Epithelial cell of prostate (primary cell): Measurements from ENCODE around the gene LOC128125822.
"Not testable (repeated sequence)": the region's sequence is repeated elsewhere in the genome, so short reads cannot be mapped to it uniquely, and the experiment has no call there.

Experiments
- DNase-seq: peaks from one replicate; pipeline ENCODE4 v3.0.0-alpha.2; 2011; ENCODE audit warnings: low read depth, low spot score
- H3K27ac ChIP-seq: fragments of 450-650 bp; 2 replicates; pipeline ENCODE4 v1.5.1; 2017; ENCODE audit warnings: mild to moderate bottlenecking

Gene LOC128125822

DNA sequence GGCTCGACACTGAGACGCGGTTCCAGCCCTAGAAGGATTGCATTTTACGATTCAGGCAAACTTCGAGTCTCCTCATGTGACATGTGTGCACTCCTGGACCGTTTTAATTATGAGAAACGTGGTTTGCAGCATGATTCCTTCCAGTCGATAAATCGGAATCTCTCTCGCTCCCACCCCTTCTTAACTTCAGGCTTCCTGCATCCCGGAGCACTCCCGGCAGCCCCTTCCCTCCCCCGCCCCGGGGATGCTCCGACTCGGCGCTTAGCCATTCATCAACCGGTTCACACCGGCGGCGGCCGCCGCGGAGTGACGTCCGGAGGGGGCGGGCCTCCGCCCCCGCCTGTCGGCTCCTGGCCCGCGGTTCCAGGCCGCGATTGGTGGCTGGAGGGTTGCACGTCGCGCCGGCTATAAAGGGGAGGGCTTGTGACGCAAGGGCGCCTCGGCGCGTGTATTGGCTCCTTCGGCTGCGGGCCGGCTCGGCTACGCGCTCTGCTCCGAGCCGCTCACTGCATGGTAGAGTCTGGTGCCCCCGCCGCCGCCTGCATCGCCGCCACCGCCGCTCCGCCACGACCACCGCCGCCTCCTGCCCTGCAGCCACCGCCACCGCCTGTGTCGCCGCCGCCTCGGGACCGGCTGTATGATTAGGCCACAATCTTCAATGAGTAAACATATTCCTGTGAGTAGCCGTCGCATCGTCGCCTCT is at the start of gene LOC128125822, which contains the start of gene PTP4A1:
Gene LOC128125822 (plus strand): TSS at position 437 of the 703 bp plus-strand sequence.
Gene PTP4A1 (plus strand): TSS at position 437 of the 703 bp plus-strand sequence. CDS start 4,401 bp downstream, outside the sequence.
- DNase-seq: peak; percentile 90
- H3K27ac ChIP-seq: peak within 1 kb of the TSS; percentile 98

DNA sequence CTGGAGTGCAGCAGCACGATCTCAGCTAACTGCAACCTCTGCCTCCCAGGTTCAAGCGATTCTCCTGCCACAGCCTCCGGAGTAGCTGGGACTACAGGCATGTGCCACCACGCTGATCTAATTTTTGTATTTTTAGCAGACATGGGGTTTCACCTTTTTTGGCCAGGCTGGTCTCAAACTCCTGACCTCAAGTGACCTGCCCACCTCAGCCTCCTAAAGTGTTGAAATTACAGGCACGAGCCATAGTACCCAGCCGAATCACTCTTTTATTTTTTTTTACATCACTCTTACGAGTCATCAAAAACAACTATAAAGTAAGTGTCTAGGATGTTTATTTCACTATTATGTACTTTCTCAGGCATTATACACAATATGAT is 49.4 kb upstream of the LOC128125822 start:
- not testable (repeated sequence) for DNase-seq

DNA sequence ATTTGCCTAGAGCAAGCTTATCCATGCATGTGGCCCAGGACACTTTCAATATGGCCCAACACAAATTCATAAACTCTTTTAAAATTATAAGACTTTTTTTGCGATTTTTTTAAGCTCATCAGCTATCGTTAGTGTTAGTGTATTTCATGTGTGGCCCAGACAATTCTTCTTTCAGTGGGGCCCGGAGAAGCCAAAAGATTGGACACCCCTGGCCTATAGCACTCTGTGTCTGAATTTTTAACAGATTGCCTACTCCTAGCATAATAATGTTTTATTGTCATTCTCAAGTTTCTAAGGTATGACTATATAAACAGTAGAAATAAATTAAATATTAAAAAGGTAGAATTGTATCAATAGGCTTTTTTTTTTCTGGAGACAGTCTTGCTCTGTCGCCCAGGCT is 48.6 kb upstream of the LOC128125822 start:
- no peak for DNase-seq
- H3K27ac ChIP-seq: no peak overlapping the region

More for the DNA sequence above, 49.4 kb upstream of the LOC128125822 start:
- peak overlapping the region; percentile 14 for H3K27ac ChIP-seq

DNA sequence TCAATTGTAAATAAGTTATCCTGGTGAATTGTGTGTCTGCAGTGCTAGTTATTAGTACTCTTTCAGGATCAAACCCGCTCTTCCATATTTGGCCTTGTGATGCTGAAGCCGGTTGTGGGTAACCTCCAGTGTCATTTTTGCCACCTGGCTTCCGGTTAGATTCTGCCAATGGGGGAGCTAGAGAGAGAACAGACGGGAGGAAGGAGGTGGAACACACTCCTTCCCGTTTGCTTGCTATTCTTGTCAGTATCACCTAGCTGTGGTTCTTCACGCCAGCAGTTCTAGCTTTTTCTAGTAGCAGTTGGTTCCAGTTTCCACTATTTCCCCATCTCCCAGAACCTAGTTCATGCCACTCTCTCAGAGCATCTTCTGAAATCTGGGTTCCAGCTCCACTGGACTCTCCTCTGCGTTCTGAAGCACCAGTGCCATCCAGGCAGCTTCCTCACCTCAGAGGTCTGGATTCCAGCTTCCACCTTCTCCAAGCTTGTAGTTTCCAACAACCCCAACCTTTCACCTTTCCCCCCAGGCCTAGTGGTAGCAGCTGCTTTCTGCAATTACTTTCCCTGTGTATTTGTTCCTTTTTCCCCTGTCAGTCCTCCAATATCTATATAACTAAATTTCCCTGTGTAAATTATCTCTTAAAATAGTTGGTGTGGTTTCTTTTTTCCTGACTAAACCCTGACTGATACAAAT is 46.9 kb upstream of the LOC128125822 start:
- H3K27ac ChIP-seq: no peak overlapping the region
- DNase-seq: no peak

DNA sequence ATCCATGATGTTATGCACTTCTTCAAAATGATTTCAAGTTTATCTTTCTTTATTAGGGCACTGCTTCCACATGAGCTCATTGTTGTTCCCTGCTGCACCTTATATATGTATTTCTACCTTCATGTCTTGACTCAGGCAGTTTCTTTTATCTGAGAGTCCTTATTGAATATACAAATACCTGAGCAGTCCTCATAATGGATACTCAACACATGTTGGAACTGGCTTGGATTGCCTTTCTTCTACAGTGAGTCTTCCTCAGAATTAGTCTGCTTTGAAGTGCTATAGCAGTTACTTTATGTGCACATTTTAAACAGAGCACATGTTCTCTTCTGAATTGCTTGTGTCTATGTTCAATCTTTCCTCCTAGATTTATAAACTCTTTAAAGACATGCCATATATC is 45.3 kb upstream of the LOC128125822 start:
- peak overlapping the region; percentile 92 for H3K27ac ChIP-seq

DNA sequence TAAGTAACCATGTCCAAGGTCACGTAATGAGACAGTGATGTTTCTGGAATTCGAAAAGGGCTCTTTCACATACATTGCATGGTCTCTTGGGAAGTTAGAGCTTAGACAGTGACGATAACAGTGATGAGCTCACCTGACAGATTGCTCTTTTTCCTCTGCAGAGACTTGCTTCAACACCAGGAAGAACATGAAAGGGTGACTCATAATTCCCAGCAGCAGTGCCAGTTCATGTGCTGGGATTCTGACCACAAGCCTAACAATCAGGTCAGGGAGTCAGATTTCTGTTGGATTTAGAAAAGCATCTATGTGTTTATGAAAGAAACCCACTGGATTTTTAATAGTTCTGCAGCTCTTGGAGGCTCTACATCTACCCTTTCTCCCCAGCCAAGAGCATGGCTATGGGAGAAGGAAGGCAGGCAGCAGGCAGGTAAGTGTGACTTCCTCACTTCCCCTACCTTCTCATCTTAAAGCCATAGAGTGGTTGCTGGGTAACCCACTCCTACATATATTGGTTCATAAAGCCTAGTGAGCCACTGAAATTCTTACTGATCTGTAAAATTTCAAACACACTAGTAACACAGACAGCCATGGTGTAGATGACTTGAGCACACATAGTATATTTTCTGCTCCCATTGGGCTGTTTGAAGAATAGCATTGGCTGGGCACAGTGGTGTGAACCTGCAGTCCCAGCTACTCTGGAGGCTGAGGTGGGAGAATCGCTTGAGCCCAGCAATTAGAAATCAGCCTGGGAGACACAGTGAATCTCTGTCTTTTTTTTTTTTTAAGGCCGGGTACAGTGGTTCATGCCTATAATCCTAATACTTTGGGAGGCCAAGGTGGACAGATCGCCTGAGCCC is 44.4 kb upstream of the LOC128125822 start:
- DNase-seq: peak; percentile 96
- H3K27ac ChIP-seq: peak overlapping the region; percentile 92

More for the DNA sequence above, 45.3 kb upstream of the LOC128125822 start:
- no peak for DNase-seq

DNA sequence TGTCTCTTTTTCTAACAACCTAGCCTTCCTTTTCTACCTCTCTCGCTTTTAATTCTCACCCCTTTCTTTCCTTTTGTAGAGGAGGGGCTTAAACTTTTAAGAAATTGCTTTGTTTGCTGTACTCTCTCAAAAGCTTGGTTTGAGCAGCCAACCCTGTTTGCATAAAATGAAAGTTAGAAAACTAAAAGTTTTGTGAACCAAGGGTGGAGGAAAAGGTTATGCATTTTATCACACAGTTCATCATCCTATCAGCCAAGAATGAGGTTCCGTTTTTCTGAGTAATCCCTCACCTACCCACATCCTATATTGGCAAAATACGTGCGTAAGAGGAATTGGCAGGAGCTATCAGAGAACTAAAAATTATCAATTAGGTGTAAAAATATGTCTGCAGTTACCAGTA is 42.8 kb upstream of the LOC128125822 start:
- DNase-seq: no peak
- H3K27ac ChIP-seq: peak overlapping the region; percentile 92

DNA sequence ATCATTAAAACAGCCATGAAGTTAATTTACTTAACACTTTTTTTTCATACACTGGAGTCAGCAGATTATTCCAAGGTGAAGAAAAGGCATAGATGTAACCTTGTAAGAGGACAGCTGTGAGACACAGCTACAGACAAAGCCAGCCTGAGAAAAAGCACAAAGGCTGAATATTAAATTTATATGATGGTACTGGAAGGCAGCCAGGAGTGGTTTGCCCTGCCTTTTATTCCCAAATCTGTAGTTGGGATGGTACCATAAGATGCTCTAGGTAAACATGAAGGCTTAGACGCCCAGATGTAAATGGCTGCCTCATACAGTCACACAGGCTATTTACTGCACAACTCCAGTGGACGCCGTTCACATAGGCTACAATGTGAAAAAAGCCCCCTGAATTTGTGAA is 42.1 kb upstream of the LOC128125822 start:
- peak overlapping the region; percentile 92 for H3K27ac ChIP-seq
- DNase-seq: no peak

DNA sequence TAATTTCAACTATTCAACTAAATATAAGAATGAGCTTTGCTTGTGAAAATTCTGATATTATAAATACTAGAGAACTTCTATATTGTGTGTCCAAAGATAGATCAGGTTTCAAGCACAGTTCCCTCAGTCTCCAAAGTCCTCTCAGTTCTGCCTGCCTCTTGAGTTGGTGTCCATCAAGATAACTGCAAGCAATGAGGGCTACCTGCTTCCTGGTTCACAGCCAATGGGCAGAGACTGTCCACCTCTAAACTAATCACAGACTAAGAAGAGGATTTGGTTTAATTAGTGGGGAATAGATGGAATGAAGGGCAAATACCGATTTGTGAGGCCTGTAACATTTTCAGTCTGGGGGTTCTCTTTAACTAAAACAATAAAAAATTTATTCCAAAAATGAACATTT is 41.3 kb upstream of the LOC128125822 start:
- no peak overlapping the region for H3K27ac ChIP-seq
- DNase-seq: no peak

DNA sequence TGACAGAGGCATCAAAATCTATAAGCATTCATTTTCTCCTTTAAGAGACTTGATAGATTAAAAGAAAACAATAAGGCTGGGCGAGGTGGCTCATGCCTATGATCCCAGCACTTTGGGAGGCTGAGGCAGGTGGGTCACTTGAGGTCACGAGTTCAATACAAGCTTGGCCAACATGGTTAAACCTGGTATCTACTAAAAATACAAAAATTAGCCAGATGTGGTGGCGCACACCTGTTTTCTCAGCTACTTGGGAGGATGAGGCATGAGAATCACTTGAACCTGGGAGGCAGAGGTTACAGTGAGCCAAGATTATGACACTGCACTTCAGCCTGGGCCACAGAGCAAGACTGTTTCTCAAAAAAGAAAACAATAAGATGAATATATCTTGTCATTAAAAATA is 39.3 kb upstream of the LOC128125822 start:
- DNase-seq: no peak
- no peak overlapping the region for H3K27ac ChIP-seq

DNA sequence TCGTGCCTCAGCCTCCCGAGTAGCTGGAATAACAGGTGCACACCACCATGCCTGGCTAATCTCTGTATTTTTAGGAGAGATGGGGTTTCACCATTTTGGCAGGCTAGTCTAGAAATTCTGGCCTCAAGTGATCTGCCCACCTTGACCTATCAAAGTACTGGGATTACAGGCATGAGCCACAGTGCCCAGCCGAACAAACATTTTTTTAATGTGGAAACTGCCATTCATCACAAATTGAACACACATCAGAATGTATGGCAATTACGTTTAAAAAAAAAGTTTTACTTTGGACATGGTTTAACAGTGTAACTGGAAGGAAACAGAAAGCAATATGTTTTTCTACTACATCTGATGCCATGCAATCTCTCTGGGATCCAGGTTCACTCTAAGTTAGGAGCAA is 38.3 kb upstream of the LOC128125822 start:
- DNase-seq: no peak
- no peak overlapping the region for H3K27ac ChIP-seq

DNA sequence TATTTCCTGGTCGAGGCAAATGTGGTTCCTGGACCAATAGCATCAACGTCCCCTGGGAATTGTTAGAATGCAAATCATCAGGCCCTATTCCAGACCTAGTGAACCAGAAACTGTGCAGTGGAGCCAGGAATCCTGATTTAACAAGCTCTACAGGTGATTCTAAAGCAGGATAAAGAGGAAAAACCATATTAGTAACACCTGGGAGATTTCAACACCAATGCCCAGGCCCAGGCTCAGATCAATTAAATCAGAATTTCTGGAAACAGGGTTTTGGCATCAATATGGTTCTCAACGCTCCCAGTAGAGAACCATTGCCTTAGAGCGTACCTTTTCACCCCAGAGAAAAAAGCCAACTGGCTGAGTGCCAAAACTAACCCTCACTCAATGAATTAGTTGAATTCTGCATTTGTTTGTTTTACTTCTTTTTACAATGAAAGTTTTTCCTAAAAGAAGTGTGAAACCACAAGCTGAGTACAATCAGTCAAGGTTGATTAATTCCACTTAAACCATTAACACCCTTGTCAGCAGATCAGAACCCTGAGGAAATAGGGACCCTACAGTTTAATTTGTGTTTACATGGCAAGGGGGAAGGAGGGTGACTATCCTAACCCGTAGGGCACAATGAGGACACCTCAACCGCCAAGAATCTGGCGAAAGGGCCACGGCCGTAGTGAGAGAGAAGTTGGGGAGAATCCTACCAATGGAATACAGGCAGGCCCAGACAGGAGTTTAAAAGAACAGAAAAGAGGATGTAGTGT is 34.9 kb upstream of the LOC128125822 start:
- H3K27ac ChIP-seq: peak overlapping the region; percentile 93
- DNase-seq: peak; percentile 82

DNA sequence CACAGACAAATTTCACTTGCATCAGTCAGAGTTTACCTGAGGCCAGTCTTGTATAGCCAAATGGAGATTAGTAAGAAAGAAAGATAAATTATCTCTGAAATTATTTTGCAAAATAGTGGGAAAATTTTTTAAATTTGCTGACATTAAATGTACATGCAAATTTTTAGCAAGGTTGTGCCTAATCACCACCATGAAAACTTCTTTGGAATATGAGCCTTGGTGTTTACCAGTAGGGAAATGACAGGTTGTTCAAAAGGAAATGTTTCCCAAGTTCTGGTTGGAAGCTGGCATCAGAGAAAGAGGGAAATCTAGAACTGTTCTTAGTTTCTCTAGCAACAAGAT is 34.4 kb upstream of the LOC128125822 start:
- peak overlapping the region; percentile 93 for H3K27ac ChIP-seq

DNA sequence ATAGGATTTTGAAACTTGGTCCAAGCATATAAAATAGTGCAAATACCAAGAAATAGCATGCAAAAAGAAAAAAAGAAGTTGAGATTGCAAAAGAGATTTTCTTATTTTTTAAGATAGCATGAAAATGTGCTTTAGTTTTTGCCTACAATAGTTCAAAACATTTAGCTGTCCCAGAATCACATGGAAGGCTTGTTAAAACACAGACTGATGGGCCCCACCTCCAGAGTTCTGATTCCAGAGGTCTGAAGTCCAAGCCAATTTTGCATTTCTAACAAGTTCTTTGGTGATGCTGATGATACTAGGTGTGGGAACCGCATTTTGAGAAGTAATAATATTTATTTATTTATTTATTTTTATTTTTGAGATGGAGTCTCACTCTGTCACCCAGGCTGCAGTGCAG is 33.7 kb upstream of the LOC128125822 start:
- peak overlapping the region; percentile 93 for H3K27ac ChIP-seq
- DNase-seq: no peak

More for the DNA sequence above, 34.4 kb upstream of the LOC128125822 start:
- DNase-seq: no peak

DNA sequence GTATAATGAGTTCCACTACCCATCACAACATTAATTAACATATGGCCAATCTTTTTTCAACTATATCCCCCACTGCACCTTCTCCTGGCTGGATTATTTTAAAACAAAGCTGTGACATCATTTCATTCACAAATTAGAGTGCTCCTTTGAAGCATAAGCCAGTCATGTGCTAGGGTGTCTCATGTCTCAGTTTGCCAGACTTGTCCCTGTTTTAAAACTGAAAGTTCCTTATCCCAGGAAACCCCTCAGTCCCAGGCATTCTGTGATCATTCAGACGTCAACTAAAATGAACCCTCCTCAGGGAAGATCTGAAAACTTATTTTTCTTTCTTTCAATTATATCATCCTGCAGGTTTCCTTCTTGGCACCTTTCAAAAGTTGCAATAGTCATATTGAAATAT is 29.3 kb upstream of the LOC128125822 start:
- H3K27ac ChIP-seq: no peak overlapping the region
- DNase-seq: no peak

DNA sequence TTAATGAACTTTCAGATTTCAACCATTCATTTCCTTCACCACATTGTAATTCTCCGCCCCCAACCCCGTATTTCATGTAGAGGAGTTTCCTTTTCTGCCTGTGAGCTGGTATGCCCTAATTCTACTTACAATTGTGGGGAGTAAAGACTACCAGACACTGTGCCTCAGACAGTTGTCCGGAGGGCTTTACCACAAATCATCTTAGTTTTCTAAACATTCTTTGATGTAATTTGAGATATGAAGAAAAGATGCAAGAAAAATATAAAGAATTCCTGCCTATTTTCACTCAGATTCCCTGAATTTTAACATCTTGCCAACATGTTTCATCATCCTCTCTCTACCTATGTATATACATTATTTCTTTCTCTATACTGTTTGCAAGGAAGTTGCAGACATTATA is 28.3 kb upstream of the LOC128125822 start:
- no peak overlapping the region for H3K27ac ChIP-seq
- DNase-seq: no peak

DNA sequence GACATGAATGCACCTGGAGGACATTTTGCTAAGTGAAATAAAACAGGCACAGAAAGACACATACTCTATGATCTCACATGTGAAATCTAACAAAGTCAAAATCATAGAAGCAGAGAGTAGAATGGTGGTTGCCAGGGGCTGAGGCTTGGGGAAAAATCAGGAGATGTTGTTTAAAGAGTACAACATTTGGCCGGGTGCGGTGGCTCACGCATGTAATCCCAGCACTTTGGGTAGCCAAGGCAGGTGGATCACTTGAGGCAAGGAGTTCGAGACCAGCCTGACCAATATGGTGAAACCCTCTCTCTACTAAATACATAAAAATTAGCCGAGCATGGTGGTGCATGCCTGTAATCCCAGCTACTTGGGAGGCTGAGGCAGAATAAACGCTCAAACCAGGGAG is 26.0 kb upstream of the LOC128125822 start:
- DNase-seq: no peak
- no peak overlapping the region for H3K27ac ChIP-seq

DNA sequence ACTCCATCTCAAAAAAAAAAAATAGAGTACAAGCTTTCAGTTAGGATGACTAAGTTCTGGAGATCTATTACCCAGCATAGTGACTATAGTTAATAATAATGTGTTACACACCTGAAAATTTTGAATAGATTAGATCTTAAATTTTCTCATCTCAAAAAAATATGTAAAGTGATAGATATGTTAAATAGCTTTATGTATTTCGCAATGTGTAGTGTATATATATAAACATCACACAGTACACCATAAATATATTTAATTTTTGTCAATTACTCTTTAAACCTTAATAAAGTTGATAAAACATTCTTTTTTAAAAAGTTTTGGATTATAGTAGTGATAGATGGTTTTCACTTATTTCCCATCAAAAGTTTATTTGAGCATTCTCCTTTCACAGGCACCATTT is 25.6 kb upstream of the LOC128125822 start:
- H3K27ac ChIP-seq: no peak overlapping the region
- DNase-seq: no peak

DNA sequence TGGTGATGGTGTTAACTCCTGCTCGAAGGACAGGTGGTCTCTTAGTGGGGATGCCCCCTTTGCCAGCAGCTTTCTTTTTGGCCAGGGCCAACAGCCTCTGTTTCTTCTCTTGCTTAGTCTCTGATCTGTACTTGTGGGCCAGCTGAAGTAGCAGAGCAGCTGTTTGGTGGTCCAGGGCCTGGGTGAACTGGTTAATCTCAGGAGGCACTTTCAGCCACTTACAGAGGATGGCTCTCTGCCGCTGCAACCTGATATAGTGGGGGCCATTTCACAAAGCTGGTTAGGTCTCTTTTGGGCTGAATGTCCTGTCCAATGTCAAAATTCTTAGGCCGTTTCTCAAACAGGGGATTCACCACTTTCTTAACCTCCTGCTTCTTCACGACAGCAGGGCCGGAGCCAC is 23.2 kb upstream of the LOC128125822 start:
- no peak overlapping the region for H3K27ac ChIP-seq
- DNase-seq: no peak

DNA sequence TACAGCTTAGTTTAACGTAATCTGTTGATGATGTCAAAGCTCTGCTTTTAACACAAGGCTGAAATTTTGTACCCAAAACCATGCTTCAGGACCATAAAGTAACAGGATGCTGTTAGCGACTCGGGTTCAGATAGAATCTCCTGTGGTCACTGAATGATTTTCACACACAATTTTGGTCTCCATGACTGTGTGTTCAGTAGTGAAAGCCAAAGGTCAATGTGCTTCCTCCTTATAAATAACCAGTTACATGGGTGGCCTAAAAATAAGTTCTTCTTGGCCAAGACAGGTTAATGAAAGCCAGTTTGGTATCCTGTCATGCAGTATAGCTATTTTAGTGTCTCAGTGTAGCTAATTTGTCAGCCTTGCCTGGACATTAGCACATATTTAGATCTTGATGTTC is 19.1 kb upstream of the LOC128125822 start:
- DNase-seq: no peak
- no peak overlapping the region for H3K27ac ChIP-seq
